Endothelial cell of umbilical vein (primary cell): ENCODE results near the gene GOLGA2. TPM values are rescaled to one million over a fixed set of nuclear protein-coding genes. Genes with fewer than 3 reads are reported as not detected.

Experiments
- BruUV-seq: library from RNA; stranded (reverse); fragments of 400-500 nt; replicated peaks from 2 replicates; lab custom pipeline; 2021; lab: Mats Ljungman, UMichigan
- CTCF ChIA-PET: fragments of 300-600, 350-600 bp; sonication (Branson Sonifier 250); formaldehyde crosslinking; loops from one replicate; lab custom pipeline; 2021; ENCODE audit warnings: antibody characterized with exemption, inconsistent platforms; lab: Charles Lee
- POLR2A ChIA-PET: fragments of 300-600, 350-600 bp; sonication (Branson Sonifier 250); formaldehyde crosslinking; loops from one replicate; lab custom pipeline; 2021; ENCODE audit warnings: antibody characterized with exemption, inconsistent platforms; lab: Charles Lee
- DNase-seq: peaks from one replicate; pipeline ENCODE4 v3.0.0-alpha.2; 2011; ENCODE audit warnings: low read depth, low spot score
- FAIRE-seq: peaks from 2 replicates; lab custom pipeline; 2011; peaks lifted over from hg19 to GRCh38; lab: Jason Lieb, UNC
- H2AFZ ChIP-seq: 2 replicates; pipeline ENCODE4 v1.6.0; 2012; ENCODE audit warnings: low read depth, low read length, control low read depth, inconsistent platforms
- H3K27ac ChIP-seq: 2 replicates; pipeline ENCODE4 v1.5.1; 2011; ENCODE audit warnings: low read depth, mild to moderate bottlenecking, control low read depth, low read length, moderate library complexity; ENCODE audit not compliant: insufficient read depth
- H3K27me3 ChIP-seq, 2 experiments: 2 replicates each; pipeline versions ENCODE4 v1.6.0 to v1.6.1; 2011; ENCODE audit warnings: low read length in 2 of 2, mixed read lengths in 1 of 2; ENCODE audit not compliant: control insufficient read depth in 2 of 2, insufficient read depth in 2 of 2
- H3K36me3 ChIP-seq, 2 experiments: 2 replicates in 1 of 2; 3 replicates in 1 of 2; pipeline ENCODE4 v1.5.1; 2011; ENCODE audit warnings: low read length in 2 of 2, mild to moderate bottlenecking in 1 of 2, moderate library complexity in 1 of 2; ENCODE audit not compliant: control insufficient read depth in 2 of 2, insufficient read depth in 2 of 2; ENCODE audit errors: extremely low read depth in 1 of 2
- H3K4me1 ChIP-seq: 3 replicates; pipeline ENCODE4 v1.5.1; 2011; ENCODE audit warnings: mild to moderate bottlenecking, low read length; ENCODE audit not compliant: control insufficient read depth, insufficient read depth; ENCODE audit errors: extremely low read depth
- H3K4me2 ChIP-seq: 2 replicates; pipeline ENCODE4 v1.6.1; 2011; ENCODE audit warnings: low read length, control low read depth, mixed read lengths; ENCODE audit not compliant: insufficient read depth
- H3K4me3 ChIP-seq, 3 experiments: fragments of 200-600 bp in 1 of 3; sonication (generic), shearing (Covaris generic) in 1 of 3; replicated peaks in 1 of 3; 2 replicates each; pipeline ENCODE4 v1.5.1; 2011 to 2016; ENCODE audit warnings: control low read depth in 3 of 3, low read length in 3 of 3, mild to moderate bottlenecking in 2 of 3, inconsistent platforms in 1 of 3, low read depth in 1 of 3, moderate library complexity in 1 of 3; ENCODE audit not compliant: insufficient read depth in 1 of 3
- H3K79me2 ChIP-seq: 2 replicates; pipeline ENCODE4 v1.6.0; 2012; ENCODE audit warnings: low read length, inconsistent platforms; ENCODE audit not compliant: control insufficient read depth, insufficient read depth
- H3K9ac ChIP-seq: replicated peaks from 2 replicates; pipeline ENCODE3; 2011; ENCODE audit warnings: low read length, control low read depth; ENCODE audit not compliant: insufficient read depth; ENCODE audit errors: extremely low read depth
- H3K9me1 ChIP-seq: replicated peaks from 3 replicates; pipeline ENCODE4 v1.6.0; 2011; ENCODE audit warnings: mild to moderate bottlenecking, low read length; ENCODE audit not compliant: control insufficient read depth, insufficient read depth; ENCODE audit errors: extremely low read depth
- H3K9me3 ChIP-seq: replicated peaks from 2 replicates; pipeline ENCODE4 v1.5.1; 2012; ENCODE audit warnings: low read length, inconsistent platforms; ENCODE audit not compliant: control insufficient read depth, insufficient read depth
- H4K20me1 ChIP-seq: replicated peaks from 2 replicates; pipeline ENCODE3; 2011; ENCODE audit warnings: mild to moderate bottlenecking, low read length; ENCODE audit not compliant: control insufficient read depth, insufficient read depth; ENCODE audit errors: extremely low read depth
- CTCF ChIP-seq, 2 donors: IDR thresholded peaks; 1 replicate in 1 of 2; 2 replicates in 1 of 2; pipeline ENCODE4 v1.5.1; 2011; ENCODE audit warnings: low read length in 2 of 2, mild to moderate bottlenecking in 2 of 2, moderate library complexity in 2 of 2, control low read depth in 1 of 2, inconsistent platforms in 1 of 2, low read depth in 1 of 2; ENCODE audit not compliant: insufficient read depth in 1 of 2; ENCODE audit errors: extremely low read depth in 1 of 2
- EZH2 ChIP-seq: IDR thresholded peaks from 2 replicates; pipeline ENCODE4 v1.6.1; 2012; ENCODE audit warnings: borderline replicate concordance, low read depth, mild to moderate bottlenecking, moderate library complexity, low read length, inconsistent platforms; ENCODE audit not compliant: severe bottlenecking
- FOS ChIP-seq: IDR thresholded peaks from 2 replicates; pipeline ENCODE4 v1.6.1; 2011; ENCODE audit warnings: mild to moderate bottlenecking, low read length, moderate library complexity, borderline replicate concordance; ENCODE audit not compliant: insufficient read depth
- GATA2 ChIP-seq: IDR thresholded peaks from 2 replicates; pipeline ENCODE4 v1.7.0; 2011; ENCODE audit warnings: low read depth, mild to moderate bottlenecking, moderate library complexity, mixed read lengths, low read length; ENCODE audit not compliant: insufficient read length, insufficient read depth
- JUN ChIP-seq: IDR thresholded peaks from 2 replicates; pipeline ENCODE4 v1.6.1; 2011; ENCODE audit warnings: borderline replicate concordance, low read depth; ENCODE audit not compliant: insufficient read length, insufficient read depth
- MYC ChIP-seq: IDR thresholded peaks from one replicate; pipeline ENCODE4 v1.6.1; 2011; ENCODE audit warnings: mild to moderate bottlenecking, low read depth, low read length
- POLR2A ChIP-seq: IDR thresholded peaks from 2 replicates; pipeline ENCODE4 v1.6.1; 2012; ENCODE audit warnings: low read depth, mild to moderate bottlenecking, control low read depth, low read length
- POLR2AphosphoS5 ChIP-seq: IDR thresholded peaks from 2 replicates; pipeline ENCODE4 v1.6.1; 2012; ENCODE audit warnings: low read depth, mild to moderate bottlenecking, control low read depth, low read length, moderate library complexity; ENCODE audit not compliant: insufficient read depth
- dilution Hi-C: fragments of 300-500 bp; cut with MboI; formaldehyde crosslinking; loops from one replicate; pipeline ENCODE4 v1.15.0; 2019; ENCODE audit warnings: low sequenced_read_pairs; ENCODE audit not compliant: extremely low pct_ligation_motif_present
- intact Hi-C: fragments of 100-400 bp; cut with micrococcal nuclease; formaldehyde crosslinking; loops from one replicate; pipeline ENCODE4 v1.10.0; 2022
- polyA plus RNA-seq, 4 experiments: library from polyadenylated mRNA; depleted of rRNA in 3 of 4; stranded (reverse) in 3 of 4; unstranded in 1 of 4; fragments of >200 nt; gene quantifications; 2 replicates each; pipeline versions ENCODE4 v1.2.1 to v1.2.3, GENCODE V29; 2011 to 2012; ENCODE audit warnings: missing spikeins in 1 of 4
- total RNA-seq: library from RNA; stranded (reverse); gene quantifications from 2 replicates; pipeline ENCODE4 v1.2.3, GENCODE V29; 2021
- TF ChIP-seq, protein P1 (sequence below): IDR thresholded peaks from 2 replicates; pipeline ENCODE4 v1.6.1; 2011; ENCODE audit not compliant: insufficient read depth, insufficient read length

The GOLGA2 gene
- total and polyA plus RNA-seq, 2 donors (not counting 3 experiments of a cell fraction or from before 2014, with no cell fraction given) = 52.3 to 114 TPM

DNA sequence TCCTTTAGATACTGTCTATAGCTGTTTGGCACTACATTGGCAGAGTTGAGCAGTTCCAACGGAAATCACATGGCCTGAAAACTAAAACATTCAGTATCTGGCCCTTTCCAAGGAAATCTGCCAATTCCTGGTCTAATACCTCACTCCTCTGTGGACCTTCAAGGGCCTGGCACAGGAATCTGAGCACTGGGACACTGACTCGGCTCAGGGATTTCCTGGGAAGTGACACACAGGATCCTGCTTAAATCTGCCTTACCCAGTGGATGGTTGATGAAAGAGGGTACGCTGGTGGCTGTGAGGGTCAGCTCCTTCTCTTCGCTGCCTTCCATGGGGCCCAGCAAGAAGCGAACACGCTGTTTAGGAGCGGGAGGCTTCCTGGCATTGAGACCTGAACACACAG, 45.5 kb upstream of the GOLGA2 start:
- BruUV-seq = no TSS peak
- H3K79me2 ChIP-seq = peaks cover 25% of the 10 kb centered on the region
- H3K4me1 ChIP-seq = peaks cover 15% of the 10 kb centered on the region
- H3K9me1 ChIP-seq = no peaks in the 10 kb centered on the region
- CTCF ChIA-PET = interaction anchor here (0.8 kb wide), 1 partner anchor 20 kb away, joined by 3 read pairs; no protein-coding TSS in a partner anchor
- no peak for TF ChIP-seq POLR2A
- no peak for TF ChIP-seq FOS
- TF ChIP-seq JUN = no peak
- no peak for TF ChIP-seq POLR2AphosphoS5
- TF ChIP-seq EZH2 = no peak
- TF ChIP-seq GATA2 = no peak
- TF ChIP-seq CTCF (IDR thresholded peaks at IDR 0.05; ENCODE audit: extremely low read depth in 1 of 2, insufficient read depth in 1 of 2, low read depth in 1 of 2, low read length in 2 of 2) = no peak
- no peak for TF ChIP-seq MYC
- TF ChIP-seq, protein P1, sequence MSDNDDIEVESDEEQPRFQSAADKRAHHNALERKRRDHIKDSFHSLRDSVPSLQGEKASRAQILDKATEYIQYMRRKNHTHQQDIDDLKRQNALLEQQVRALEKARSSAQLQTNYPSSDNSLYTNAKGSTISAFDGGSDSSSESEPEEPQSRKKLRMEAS = no peak
- H3K27ac ChIP-seq = no peak overlapping the region
- intact Hi-C loops (no loop called here), dilution Hi-C loops (no loop called here)
- H2AFZ ChIP-seq = no peak overlapping the region
- no peaks in the 10 kb centered on the region for H3K27me3 ChIP-seq
- H3K9me3 ChIP-seq = no peaks in the 10 kb centered on the region
- DNase-seq = no peak
- peak overlapping the region in 2 of 3 experiments; percentile 83 to 92 for H3K4me3 ChIP-seq
- no peak for FAIRE-seq
- peaks cover 7 to 16% of the 10 kb centered on the region in 2 experiments for H3K36me3 ChIP-seq
- peak overlapping the region; percentile 78 for H3K4me2 ChIP-seq
- H3K9ac ChIP-seq = peak overlapping the region; percentile 12
- H4K20me1 ChIP-seq = no peaks in the 10 kb centered on the region
- POLR2A ChIA-PET = no interaction called here
